GM18951 (cell line): ENCODE data around the gene SMPDL3B.
"Not testable (repeated sequence)": the region's sequence is repeated elsewhere in the genome, so short reads cannot be mapped to it uniquely, and the experiment has no call there.

ENCODE experiments used
- POLR2A ChIP-seq: IDR thresholded peaks from 4 replicates; pipeline ENCODE4 v1.6.1; 2011; ENCODE audit warnings: mild to moderate bottlenecking; ENCODE audit not compliant: insufficient read length, insufficient read depth; ENCODE audit errors: extremely low read depth
- in situ Hi-C: fragments of 300-500 bp; cut with MboI; formaldehyde crosslinking; loops from one replicate; pipeline ENCODE4 v1.12.0; 2022; ENCODE audit warnings: low sequenced_read_pairs, mixed read lengths, inconsistent platforms; ENCODE audit not compliant: unreplicated experiment

SMPDL3B gene

DNA sequence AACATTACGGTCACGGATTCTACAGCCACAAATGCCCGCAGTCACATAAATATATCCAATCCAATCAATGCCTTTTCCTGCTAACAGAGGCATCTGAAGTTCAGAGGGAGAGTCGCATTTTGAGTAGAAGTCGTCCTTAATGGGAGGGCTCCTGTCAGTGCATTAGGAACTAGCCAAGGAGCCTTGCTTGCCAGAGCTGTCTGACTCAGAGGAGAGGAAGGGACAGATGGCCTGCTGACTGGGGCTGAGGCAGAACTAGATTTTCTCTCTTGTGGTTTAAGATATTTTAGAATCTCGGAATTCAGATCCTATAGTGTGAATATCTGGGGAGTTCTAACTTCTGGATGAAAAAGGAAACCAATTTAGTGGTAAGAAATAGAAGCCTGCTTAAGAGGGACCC lies 35.6 kb downstream of the SMPDL3B start:
- in situ Hi-C loops, result no loop called here
- TF ChIP-seq POLR2A, result no peak

DNA sequence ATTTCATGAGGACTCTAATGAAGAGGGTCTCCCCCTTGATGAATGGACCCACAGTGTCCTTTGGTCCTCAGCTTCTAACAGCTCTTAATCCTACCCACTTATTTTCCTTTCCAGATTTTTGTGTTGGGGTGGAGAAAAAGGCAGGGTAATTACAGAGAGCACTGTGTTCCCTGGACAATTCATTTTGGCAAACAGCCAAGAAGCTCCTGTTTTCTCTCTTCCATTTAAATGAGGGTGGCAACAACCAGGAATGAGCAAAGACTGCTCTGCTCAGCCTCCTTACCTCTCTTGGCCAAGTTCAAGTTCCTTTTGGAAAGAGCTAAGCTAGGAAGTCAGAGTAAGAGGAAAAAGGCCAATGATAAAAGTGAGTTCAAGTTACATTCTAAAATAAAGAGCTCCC lies 36.9 kb downstream of the SMPDL3B start:
- in situ Hi-C loops, result no loop called here
- TF ChIP-seq POLR2A, result no peak

GRCh38 chr1:27972141-27972540 lies 37.3 kb downstream of the SMPDL3B start:
- TF ChIP-seq POLR2A, result no peak
- in situ Hi-C loops, result no loop called here

DNA sequence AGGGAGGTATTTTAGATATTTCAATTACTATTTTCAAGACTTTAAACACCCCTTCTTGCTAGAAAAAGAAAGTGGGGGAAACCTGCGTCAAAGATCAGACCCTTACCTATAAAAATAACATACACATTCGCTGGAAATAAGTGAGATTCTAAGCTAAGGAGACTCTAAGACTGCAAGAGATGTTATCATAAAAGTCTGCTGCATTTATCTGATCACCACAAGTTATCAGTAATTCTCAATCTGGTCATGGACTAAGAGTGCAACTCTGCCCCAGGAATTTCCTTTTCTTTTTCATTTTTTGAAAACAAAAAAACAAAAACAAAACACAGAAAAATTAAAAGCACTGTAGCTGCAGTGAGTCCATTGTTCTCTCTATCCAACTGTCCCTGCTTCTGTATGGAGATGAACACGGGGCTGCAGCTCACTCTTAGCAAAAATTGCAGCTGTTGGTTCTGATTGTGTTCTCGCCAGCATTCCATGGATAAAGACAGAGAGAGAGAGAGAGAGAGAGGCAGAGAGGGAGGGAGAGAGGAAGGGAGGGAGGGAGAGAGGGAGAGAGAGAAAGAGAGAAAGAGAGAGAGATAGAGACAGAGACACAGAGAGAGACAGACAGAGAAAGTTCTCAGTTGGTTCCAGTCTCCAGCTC lies 39.1 kb downstream of the SMPDL3B start:
- in situ Hi-C loops, result no loop called here
- no peak for TF ChIP-seq POLR2A

DNA sequence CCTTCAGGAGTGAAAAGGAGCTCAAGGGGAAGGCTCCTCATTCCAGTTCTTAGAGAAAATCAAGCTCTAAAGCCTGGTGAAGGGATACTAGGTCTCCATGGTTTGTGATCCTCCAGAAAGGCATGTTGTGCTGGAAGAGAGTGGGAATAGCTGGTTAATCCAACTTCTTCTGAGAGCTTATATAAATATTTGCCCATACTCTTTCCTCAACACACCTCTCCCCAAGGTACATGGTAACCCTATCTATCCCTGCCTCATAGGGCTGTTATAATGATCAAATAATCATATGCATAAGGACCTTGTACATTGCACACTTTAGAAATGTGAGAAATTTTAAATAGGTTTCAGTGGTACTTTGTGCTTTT lies 39.6 kb downstream of the SMPDL3B start:
- no peak for TF ChIP-seq POLR2A
- in situ Hi-C loops, result no loop called here

- no peak for TF ChIP-seq POLR2A
- in situ Hi-C loops, result no loop called here
These were observed 44.5 kb downstream of the SMPDL3B start for GRCh38 chr1:27979151-27979858.

GRCh38 chr1:27979859-27980201 lies 45.0 kb downstream of the SMPDL3B start:
- in situ Hi-C loops, result no loop called here
- no peak for TF ChIP-seq POLR2A

- TF ChIP-seq POLR2A, result no peak
- in situ Hi-C loops, result no loop called here
These were observed 45.5 kb downstream of the SMPDL3B start for GRCh38 chr1:27980216-27980845.

DNA sequence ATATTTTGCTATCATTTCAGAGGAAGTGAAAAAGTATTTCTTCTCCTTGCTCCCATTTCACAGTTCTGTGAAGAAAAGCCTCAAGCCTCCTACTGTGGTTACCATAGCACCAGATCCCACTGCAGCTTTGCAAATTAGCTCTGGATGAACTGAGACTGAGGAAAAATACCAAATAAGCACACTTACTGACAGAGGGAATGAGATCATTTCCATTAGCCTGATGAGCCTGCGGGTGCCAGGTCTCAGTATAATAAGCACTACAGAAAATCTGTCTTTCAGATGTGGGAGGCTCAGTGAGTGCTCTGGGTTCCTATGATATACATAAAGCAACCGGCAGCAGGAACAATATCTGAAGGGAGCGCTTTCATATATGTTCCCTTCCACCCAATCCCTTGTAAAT lies 46.3 kb downstream of the SMPDL3B start:
- in situ Hi-C loops, result no loop called here

DNA sequence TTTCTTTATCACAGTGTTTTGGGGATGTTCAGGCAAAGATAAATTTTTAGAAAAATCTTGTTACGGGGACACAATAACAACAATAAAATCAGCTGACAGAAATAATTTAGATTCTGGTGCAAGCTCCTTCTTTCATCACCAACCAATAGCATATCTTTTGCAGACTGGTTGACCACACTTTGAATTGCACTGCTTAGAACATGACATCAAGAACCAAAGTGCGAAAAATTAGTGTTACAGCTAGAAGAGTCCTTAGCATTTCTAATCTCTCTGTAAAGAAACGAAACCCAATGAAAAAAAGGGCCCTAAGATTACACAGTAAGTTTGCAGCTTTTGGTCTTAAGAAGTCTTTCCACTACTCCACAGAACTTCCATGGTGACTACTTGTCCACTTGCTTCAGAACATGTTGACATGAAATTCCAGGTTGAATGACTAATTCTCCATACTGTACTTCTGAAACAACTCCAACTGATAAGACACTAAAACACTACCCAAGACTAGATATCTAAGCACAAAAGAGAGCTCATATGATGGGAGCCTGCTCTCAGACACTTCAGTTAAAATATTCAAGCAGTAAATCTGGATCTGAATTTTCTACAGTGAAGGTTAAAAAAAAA lies 56.2 kb downstream of the SMPDL3B start:
- in situ Hi-C loops, result no loop called here
- TF ChIP-seq POLR2A, result no peak

More for the DNA sequence above, 46.3 kb downstream of the SMPDL3B start:
- no peak for TF ChIP-seq POLR2A

- no peak for TF ChIP-seq POLR2A
- in situ Hi-C loops, result no loop called here
These were observed 57.5 kb downstream of the SMPDL3B start for GRCh38 chr1:27992276-27992675.

DNA sequence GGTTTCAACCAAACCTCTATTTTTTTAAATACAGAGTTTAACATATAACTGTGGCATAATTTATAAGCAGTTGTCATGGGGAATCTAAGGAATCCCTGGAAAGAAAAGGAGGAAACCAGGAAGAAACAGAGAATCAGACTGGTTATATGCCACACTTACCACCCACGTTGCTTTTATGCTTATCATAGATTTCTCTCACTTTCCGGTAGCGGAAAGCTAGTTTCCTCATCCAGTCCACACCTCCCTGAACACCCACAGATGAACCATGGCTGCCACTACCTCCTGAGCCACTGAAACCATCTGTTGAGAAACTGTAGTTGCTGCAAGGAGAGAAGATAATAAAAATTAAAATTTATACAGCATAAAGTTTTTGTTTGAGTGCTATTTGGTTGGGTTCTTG lies 58.4 kb downstream of the SMPDL3B start:
- TF ChIP-seq POLR2A, result no peak
- in situ Hi-C loops, result no loop called here

GRCh38 chr1:27994060-27994459 lies 59.3 kb downstream of the SMPDL3B start:
- in situ Hi-C loops, result no loop called here
- TF ChIP-seq POLR2A, result no peak

GRCh38 chr1:27994526-27994925 lies 59.7 kb downstream of the SMPDL3B start:
- in situ Hi-C loops, result not testable (repeated sequence)
